DOHH2 (cell line): ENCODE results near the gene THBS1.

Source experiments
- H3F3A ChIP-seq: fragments of 200-600 bp; sonication (generic), shearing (Covaris generic); 2 replicates; pipeline ENCODE4 v1.6.0; 2016; ENCODE audit warnings: antibody characterized with exemption, mild to moderate bottlenecking; ENCODE audit not compliant: control insufficient read depth, insufficient read depth
- H3K27ac ChIP-seq: fragments of 200-600 bp; sonication (generic); 2 replicates; pipeline ENCODE4 v1.5.1; 2014; ENCODE audit warnings: low read depth, mild to moderate bottlenecking, low read length, moderate library complexity
- H3K27me3 ChIP-seq: fragments of 200-600 bp; sonication (generic); 2 replicates; pipeline ENCODE4 v1.6.1; 2014; ENCODE audit warnings: mild to moderate bottlenecking, low read length, mixed read lengths; ENCODE audit not compliant: control insufficient read depth
- H3K36me3 ChIP-seq: fragments of 200-600 bp; sonication (generic); 2 replicates; pipeline ENCODE4 v1.6.1; 2014; ENCODE audit warnings: mild to moderate bottlenecking, low read length, moderate library complexity, mixed read lengths; ENCODE audit not compliant: control insufficient read depth
- H3K4me1 ChIP-seq: fragments of 200-600 bp; sonication (generic); 2 replicates; pipeline ENCODE4 v1.6.1; 2014; ENCODE audit warnings: mild to moderate bottlenecking, low read length, mixed read lengths; ENCODE audit not compliant: control insufficient read depth
- H3K4me2 ChIP-seq: fragments of 200-600 bp; sonication (generic); 2 replicates; pipeline ENCODE4 v1.6.0; 2014; ENCODE audit warnings: mild to moderate bottlenecking, low read length, moderate library complexity
- H3K4me3 ChIP-seq: fragments of 200-600 bp; sonication (generic); 2 replicates; pipeline ENCODE4 v1.5.1; 2014; ENCODE audit warnings: mild to moderate bottlenecking, low read length, mixed read lengths
- H3K79me2 ChIP-seq: fragments of 200-600 bp; sonication (generic); 2 replicates; pipeline ENCODE4 v1.6.1; 2014; ENCODE audit warnings: mild to moderate bottlenecking, low read length, mixed read lengths; ENCODE audit not compliant: control insufficient read depth
- H3K9me2 ChIP-seq: fragments of 200-600 bp; sonication (generic); replicated peaks from 2 replicates; pipeline ENCODE4 v1.6.1; 2014; ENCODE audit warnings: mild to moderate bottlenecking, low read length, mixed read lengths; ENCODE audit not compliant: control insufficient read depth
- H3K9me3 ChIP-seq: fragments of 200-600 bp; sonication (generic); 2 replicates; pipeline ENCODE4 v1.6.1; 2014; ENCODE audit warnings: antibody characterized with exemption, low read length, mixed read lengths; ENCODE audit not compliant: control insufficient read depth, insufficient read depth
- H4K20me1 ChIP-seq: fragments of 200-600 bp; sonication (generic); 2 replicates; pipeline ENCODE4 v1.6.0; 2014; ENCODE audit warnings: low read depth, mild to moderate bottlenecking, antibody characterized with exemption, low read length, moderate library complexity; ENCODE audit not compliant: control insufficient read depth, insufficient read depth
- EZH2phosphoT487 ChIP-seq: fragments of 200-600 bp; sonication (generic); IDR thresholded peaks from 2 replicates; pipeline ENCODE4 v1.6.1; 2017; ENCODE audit warnings: borderline replicate concordance, mild to moderate bottlenecking, antibody characterized with exemption, low read length, moderate library complexity, mixed read lengths
- TF ChIP-seq, protein P1 (sequence below): fragments of 200-600 bp; sonication (generic); IDR thresholded peaks from one replicate; pipeline ENCODE4 v1.5.1; 2014; ENCODE audit warnings: antibody characterized with exemption, mild to moderate bottlenecking, low read depth, low read length; ENCODE audit not compliant: poor library complexity, severe bottlenecking

Gene THBS1

DNA sequence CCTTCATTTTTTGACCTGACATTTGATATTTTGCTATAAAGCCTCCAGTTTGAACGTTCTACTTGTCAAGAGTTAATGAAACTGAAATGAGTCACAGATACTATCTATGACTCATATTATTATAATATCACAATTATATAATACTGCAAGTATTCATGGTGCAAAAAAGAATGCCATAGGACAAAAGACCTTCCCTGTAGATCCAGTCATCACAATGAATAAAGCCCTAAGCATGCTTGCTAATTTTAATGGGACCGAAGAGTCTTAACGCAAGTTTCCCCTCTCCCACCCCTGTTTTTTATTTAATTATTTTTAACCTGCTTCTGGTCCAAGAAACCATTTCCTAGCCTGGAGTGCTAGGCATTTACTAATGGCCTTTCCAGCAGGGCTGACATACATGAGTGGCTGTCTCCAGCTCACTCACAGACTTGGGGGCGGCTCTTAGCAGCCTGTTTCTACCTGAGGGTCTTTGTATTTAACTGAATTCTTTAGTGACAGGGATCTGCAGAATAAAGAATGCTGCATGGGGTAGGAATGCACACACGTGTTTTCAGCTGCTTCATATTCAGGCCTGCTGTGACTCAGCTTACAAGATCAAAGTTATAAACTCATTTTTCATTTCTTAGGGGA lies 61.2 kb downstream of the THBS1 start:
- no peaks in the 10 kb centered on the region for H3F3A ChIP-seq
- H3K79me2 ChIP-seq = no peaks in the 10 kb centered on the region
- no peaks in the 10 kb centered on the region for H3K4me1 ChIP-seq
- TF ChIP-seq EZH2phosphoT487 = no peak
- TF ChIP-seq, protein P1, sequence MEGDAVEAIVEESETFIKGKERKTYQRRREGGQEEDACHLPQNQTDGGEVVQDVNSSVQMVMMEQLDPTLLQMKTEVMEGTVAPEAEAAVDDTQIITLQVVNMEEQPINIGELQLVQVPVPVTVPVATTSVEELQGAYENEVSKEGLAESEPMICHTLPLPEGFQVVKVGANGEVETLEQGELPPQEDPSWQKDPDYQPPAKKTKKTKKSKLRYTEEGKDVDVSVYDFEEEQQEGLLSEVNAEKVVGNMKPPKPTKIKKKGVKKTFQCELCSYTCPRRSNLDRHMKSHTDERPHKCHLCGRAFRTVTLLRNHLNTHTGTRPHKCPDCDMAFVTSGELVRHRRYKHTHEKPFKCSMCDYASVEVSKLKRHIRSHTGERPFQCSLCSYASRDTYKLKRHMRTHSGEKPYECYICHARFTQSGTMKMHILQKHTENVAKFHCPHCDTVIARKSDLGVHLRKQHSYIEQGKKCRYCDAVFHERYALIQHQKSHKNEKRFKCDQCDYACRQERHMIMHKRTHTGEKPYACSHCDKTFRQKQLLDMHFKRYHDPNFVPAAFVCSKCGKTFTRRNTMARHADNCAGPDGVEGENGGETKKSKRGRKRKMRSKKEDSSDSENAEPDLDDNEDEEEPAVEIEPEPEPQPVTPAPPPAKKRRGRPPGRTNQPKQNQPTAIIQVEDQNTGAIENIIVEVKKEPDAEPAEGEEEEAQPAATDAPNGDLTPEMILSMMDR = no peak
- no peak overlapping the region for H3K4me2 ChIP-seq
- H3K27ac ChIP-seq = no peak overlapping the region
- no peaks in the 10 kb centered on the region for H3K9me2 ChIP-seq
- no peaks in the 10 kb centered on the region for H3K9me3 ChIP-seq
- no peaks in the 10 kb centered on the region for H4K20me1 ChIP-seq
- peaks cover 4% of the 10 kb centered on the region; the same call in 1 of the 2 replicates for H3K27me3 ChIP-seq
- no peaks in the 10 kb centered on the region for H3K36me3 ChIP-seq
- no peak overlapping the region for H3K4me3 ChIP-seq

DNA sequence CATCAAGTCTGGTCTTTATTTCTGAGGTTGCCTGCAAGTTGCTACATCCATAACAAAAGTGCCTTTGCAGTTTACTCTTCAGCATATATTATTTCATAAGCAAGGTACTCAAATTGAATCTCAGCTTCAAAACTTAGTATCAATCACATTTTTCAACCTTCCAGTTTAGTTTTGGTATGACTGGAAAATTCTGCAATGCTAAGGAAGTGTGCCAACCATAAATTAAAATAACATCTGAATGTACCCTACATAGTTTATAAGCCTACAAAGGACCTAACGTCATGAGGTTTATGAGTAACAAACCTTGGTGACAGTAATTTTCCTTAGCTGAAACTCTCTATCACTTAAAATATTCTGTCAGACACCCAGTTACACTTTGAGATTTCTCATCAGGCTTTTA lies 62.8 kb downstream of the THBS1 start:
- TF ChIP-seq, protein P1 = no peak
- no peak for TF ChIP-seq EZH2phosphoT487
- Histone ChIP-seq H3K27ac (no peak overlapping the region), H3K79me2 (no peaks in the 10 kb centered on the region)

DNA sequence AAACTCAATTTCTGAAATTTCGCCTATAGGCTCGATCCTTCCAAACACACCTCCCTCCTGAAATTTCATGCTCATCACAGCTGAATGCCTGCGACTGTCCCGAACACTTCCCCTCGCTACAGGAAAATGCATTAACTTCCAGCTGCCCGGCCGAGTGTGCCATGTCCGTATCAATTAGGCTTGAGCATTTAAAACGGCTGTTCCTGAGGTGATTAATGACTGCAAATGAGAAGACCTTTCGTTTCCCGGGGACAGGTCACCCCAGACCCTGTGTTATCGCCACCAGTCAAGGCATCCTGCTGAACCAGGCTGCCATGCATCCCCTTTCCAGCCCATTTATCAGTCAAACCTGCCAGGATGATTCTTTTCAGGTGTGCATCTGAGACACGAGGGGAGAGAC lies 63.3 kb downstream of the THBS1 start:
- H3K79me2 ChIP-seq = no peaks in the 10 kb centered on the region
- H4K20me1 ChIP-seq = no peaks in the 10 kb centered on the region
- no peaks in the 10 kb centered on the region for H3K9me2 ChIP-seq
- no peaks in the 10 kb centered on the region for H3K36me3 ChIP-seq
- H3K27ac ChIP-seq = no peak overlapping the region
- H3F3A ChIP-seq = no peaks in the 10 kb centered on the region
- no peak overlapping the region for H3K4me3 ChIP-seq
- no peaks in the 10 kb centered on the region for H3K4me1 ChIP-seq
- no peak overlapping the region for H3K4me2 ChIP-seq
- no peak for TF ChIP-seq EZH2phosphoT487
- TF ChIP-seq, protein P1 = no peak
- H3K9me3 ChIP-seq = no peaks in the 10 kb centered on the region
- H3K27me3 ChIP-seq = peaks cover 4% of the 10 kb centered on the region; the same call in 1 of the 2 replicates

More for the DNA sequence above, 62.8 kb downstream of the THBS1 start:
- H3K36me3 ChIP-seq = no peaks in the 10 kb centered on the region
- no peak overlapping the region for H3K4me3 ChIP-seq
- H3F3A ChIP-seq = no peaks in the 10 kb centered on the region
- H4K20me1 ChIP-seq = no peaks in the 10 kb centered on the region
- H3K4me1 ChIP-seq = no peaks in the 10 kb centered on the region
- peaks cover 4% of the 10 kb centered on the region; the same call in 1 of the 2 replicates for H3K27me3 ChIP-seq
- no peaks in the 10 kb centered on the region for H3K9me2 ChIP-seq
- no peak overlapping the region for H3K4me2 ChIP-seq
- H3K9me3 ChIP-seq = no peaks in the 10 kb centered on the region
